ENCODE data around the gene NTN1.
"Not testable (repeated sequence)": the region's sequence is repeated elsewhere in the genome, so short reads cannot be mapped to it uniquely, and the experiment has no call there.

NTN1 gene

DNA sequence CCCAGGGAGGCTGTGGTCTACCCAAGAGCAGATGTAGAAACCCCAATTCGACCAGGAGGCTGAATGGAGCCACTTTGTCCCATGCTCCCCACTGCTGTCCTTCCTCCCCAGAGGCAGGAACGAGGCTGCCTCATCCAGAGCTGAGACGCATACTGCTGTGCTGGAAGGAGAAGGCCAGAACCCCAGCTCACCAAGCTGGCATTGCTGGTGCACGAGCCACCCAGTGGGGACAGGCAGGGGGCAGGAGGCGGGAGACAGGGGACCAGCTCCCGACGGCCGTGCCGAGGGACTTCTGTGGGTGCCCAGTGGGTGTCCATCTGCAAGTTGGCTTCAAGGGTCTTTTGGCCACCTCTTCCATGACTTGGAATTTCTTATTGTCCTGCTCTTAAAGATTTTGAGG, 66.6 kb downstream of the NTN1 start:
- no peak for DNase-seq (ENCODE audit: low read depth)

DNA sequence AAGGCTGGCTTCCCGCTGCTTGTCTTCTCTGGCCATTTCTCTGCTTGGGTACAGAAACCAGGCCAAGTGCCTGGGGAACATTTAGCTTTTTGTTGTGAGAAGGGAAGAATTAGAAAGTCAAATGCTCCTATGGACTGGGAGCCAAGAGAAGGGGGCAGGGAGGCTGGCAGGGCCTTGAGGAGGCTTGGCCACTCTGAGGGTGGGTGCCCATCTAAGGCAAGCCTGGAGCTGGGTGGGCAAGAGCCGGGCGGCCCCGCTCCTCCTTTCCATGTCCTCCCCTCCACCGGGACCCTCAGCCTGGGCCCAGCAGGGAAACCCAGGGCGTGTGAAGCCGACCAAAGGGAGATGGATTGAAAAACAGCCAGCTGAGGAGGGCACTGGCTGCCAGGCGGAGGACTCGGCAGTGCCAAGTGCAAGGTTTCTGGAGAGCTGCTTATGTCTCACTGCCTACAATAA, 69.4 kb downstream of the NTN1 start:
- DNase-seq (ENCODE audit: low read depth): no peak

DNA sequence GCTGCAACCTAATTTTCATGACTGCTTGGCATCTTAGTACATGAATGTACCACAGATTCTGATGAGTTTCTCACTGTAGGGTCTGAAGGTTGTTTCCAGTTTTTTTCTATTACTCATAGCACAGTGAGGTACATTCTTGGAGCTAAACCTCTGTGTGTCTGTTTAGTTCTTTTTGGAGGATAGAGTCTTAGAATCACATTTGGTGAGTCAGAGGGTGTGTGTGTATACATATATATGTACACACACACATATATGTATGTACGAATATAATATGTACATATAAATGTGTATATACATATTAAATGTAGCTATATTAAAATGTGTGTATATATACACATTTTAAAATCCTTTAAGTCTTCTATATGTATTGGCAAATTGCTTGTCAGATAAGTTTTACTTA, 72.9 kb downstream of the NTN1 start:
- no peak for DNase-seq (ENCODE audit: low read depth)

DNA sequence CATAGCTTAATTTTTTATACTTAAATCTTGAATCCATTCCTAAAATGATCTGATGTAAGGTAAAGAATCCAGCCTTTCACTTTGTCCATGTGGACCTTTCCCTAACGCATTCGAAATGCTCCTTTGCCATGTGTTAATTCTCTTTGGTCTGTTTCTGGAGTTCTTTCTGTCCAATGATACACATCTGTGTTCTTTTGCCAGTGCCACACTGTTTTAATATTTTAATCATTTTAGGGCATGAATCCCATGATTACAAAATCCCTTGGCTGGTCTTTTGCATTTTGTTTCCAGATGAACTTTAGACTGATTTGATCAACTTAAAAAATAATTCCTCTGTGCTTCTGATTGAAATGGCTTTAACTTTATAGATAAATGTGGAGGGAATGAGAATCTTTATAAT, 74.1 kb downstream of the NTN1 start:
- no peak for DNase-seq (ENCODE audit: low read depth)

GRCh38 chr17:9098242-9098825, 77.0 kb downstream of the NTN1 start:
- DNase-seq (ENCODE audit: low read depth): no peak

DNA sequence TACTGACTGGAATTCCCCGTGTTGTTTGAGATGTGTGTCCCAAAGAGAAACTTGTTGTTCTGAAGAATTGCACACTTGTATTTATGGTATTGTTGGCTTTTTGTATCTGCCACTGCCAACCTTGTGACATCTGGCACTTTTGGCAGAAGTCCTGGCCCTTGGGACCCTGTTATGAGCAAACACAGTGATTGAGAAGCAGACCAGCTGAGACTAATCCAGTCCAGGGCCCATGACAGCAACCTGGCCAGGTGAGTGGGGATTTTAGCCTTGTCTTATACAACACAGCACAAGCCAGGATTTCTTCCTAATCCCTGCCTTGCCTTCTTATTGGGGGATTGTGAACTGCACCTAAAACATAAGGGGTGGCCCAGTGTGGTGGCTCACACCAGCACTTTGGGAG, 80.0 kb downstream of the NTN1 start:
- DNase-seq (ENCODE audit: low read depth): no peak

DNA sequence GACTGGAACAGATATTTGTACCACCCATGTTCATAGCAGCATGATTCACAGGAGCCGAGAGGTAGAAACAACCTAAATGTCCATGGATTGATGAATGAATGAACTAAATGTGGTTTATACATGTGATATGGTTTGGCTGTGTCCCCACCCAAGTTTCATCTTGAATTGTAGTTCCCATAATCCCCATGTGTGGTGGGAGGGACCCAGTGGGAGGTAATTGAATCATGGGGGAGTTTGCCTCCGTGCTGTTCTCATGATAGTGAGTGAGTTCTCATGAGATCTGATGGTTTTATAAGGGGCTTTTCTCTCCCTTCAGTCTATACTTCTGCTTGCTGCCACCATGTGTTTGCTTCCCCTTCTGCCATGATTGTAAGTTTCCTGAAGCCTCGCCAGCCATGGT, 81.9 kb downstream of the NTN1 start:
- DNase-seq (ENCODE audit: low read depth): not testable (repeated sequence)

GRCh38 chr17:9104370-9105041, 83.2 kb downstream of the NTN1 start:
- DNase-seq (ENCODE audit: low read depth): no peak

GRCh38 chr17:9105068-9105868, 84.0 kb downstream of the NTN1 start:
- DNase-seq (ENCODE audit: low read depth): no peak

DNA sequence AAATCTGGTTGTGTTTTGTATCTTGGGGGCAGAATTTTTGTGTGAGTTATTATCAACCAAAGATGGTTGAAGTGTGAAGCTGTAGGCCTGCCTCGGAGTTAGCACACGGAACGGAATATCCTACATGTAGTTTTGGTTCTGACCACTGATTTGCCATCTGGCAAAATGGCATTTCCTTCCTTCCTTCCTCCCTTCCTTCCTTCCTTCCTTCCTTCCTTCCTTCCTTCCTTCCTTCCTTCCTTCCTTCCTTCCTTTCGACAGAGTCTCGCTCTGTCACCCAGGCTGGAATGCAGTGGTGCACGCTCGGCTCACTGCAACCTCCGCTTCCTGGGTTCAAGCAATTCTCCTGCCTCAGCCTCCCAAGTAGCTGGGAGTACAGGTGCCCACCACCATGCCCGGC, 85.0 kb downstream of the NTN1 start:
- not testable (repeated sequence) for DNase-seq (ENCODE audit: low read depth)

GRCh38 chr17:9107527-9107926, 86.2 kb downstream of the NTN1 start:
- no peak for DNase-seq (ENCODE audit: low read depth)

DNA sequence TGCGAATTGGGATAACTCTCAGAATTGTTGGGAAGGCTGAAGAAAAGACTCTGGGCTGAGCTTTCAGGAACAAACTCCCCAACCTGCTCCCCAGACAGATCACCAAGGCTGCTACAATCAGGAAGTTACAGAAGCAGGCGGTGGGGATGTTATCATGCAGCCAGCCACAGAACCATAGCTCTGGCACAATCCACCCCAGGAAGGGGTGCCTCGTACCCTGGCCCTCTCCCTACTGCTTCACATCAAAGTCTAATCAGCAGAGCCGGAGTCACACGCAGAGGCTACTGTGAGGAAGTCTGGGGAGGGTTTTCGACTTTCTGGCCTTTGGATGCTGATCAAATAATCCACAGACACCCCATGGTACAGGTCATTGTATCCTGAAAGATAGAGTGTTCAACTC, 86.8 kb downstream of the NTN1 start:
- no peak for DNase-seq (ENCODE audit: low read depth)

- no peak for DNase-seq (ENCODE audit: low read depth)
These were observed 88.6 kb downstream of the NTN1 start for GRCh38 chr17:9109933-9110332.

- DNase-seq (ENCODE audit: low read depth): no peak
These were observed 89.2 kb downstream of the NTN1 start for GRCh38 chr17:9110501-9110900.

DNA sequence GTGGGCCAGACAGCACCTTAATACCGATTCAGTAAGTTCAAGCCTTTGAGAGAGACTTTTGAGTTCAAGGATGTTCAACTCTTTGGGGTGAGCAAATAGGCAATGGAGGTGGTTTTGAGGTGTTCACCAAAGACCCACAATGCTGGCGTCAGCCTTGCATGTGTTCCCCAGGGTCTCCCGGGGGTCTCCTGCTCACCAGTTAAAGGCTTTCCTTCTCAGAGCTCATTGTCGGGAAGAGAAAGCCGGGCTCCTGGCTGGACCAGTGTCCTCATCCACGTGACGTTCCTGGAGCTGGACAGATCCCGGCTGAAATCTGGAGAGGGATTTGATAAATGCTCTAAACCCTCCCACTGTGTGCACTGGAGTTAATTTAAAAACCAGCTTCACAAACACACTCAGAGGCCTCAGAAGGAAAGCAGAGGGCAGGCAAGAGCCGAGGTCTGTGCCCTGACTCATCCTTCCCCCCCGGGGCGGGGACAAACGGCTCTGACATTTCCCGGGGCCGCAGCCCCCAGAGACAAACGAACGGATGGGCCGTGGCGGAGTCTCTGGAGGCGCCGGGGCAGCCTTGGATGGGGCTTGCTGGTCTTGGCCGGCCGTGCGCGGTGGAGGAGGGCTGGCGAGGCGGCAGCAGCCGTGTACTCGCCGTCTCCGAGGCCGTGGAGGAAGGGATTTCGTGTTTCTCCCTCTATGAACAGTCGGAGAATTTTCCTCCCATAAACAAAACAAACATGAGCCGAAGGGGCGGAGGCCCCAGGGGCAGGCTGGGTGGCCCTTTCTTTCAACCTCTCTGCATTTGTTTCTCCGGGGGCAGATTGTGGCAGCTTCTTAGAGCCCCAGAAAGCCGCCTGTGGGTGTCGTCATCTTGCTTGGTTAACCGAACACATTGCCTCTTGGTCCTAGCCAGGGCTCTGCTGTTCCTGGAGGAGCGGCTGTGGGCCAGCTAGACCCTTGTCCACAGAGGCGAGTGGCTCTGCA, 94.2 kb downstream of the NTN1 start:
- DNase-seq (ENCODE audit: low read depth): peak; percentile 18

DNA sequence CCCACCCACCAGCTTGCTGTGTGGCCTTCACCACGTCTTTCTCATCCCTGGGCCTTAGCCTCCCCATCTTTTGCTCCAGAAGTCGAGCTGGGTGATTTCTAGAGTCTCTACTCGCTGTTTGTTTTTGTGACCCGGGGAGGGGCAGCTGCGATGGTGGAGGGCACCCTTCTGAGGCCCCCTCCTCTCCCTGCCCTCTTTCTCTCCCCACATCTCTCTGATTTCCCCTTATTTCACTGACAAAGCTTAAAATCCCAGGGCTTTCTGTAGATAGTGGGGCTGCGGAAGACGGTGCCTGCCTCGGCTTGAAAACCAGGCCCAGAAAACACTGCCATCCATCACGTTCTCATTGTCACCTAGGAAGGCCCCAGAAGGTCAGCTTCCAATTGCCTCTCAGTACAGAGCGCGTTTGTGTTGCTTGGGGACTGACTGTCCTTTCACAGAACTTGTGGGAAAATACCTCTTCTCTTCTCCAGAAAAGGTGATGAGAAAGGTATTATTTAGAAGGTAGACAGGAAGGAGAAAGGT, 95.1 kb downstream of the NTN1 start:
- DNase-seq (ENCODE audit: low read depth): no peak

- no peak for DNase-seq (ENCODE audit: low read depth)
These were observed 95.7 kb downstream of the NTN1 start for GRCh38 chr17:9116861-9117568.

GRCh38 chr17:9120471-9120870, 99.2 kb downstream of the NTN1 start:
- no peak for DNase-seq (ENCODE audit: low read depth)

- no peak for DNase-seq (ENCODE audit: low read depth)
These were observed 100.0 kb downstream of the NTN1 start for GRCh38 chr17:9121186-9121820.
